ENCODE data around the gene DBF4.
"Not testable (repeated sequence)": the region's sequence is repeated elsewhere in the genome, so short reads cannot be mapped to it uniquely, and the experiment has no call there.

The DBF4 gene

DNA sequence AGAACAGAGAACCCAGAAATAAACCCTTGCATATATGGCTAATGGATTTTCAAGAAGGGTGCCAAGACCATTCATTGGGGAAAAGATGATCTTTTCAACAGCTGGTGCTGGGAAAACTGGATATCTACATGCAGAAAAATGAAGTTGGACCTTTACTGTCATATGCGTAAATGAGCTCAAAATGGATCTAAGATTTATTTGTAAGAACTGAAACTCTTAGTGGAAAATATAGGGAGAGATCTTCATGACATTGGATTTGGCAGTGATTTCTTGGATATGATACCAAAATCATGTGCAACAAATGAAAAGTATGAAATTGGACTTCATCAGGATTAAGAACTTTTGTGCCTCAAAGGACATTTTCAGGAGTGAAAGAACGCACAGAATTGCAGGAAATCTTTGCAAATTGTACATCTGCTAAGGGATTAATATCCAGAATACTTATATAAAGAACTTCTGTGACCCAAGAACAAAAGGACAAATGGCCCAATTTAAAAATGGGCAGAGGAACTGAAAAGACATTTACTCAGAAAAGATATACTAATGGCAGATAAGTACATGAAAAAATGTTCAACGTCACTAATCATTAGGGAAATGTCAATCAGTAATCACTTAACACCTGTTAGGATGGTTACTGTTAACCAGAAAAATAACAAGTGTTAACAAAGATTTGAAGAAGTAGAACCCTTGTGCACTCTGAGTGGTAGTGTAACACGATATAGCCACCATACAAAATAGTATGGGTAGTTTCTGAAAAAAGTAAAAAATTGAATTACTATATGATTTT, 6.1 kb downstream of the DBF4 start:
- DNase-seq: no peak

DNA sequence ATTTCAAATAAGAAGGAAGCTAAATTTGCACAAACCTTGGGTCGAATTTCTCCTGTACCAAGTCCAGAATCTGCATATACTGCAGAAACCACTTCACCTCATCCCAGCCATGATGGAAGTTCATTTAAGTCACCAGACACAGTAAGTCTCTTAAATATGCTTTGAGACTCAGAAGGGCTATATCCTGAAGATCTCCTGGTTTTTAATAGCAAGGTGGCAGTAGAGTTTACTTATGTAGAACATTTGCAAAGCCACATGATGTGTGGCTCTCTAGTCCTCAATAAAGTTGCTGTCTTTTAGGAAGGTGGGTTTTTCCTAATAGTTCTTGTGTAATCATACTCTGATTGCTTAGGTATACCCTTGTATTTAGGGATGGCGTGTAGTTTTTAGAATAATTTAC, 8.7 kb downstream of the DBF4 start:
- no peak for DNase-seq

DNA sequence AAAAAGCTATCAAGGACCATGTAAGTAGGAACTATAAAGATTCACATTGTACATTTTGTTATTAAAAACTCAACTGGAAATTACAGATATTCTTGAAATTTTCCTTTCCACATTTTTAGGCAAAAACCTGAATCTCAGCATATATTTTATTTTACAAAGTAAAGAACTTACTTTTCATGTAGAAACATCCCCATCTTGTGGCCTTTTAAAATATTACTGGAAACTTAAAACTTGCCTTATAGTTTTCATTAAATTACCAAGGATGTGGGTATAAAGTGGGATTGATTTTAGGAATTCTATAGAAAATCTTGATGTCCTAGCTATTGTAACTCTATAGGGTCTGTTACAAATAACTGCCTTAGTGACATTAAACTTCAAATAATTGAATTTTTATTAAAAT, 10.6 kb downstream of the DBF4 start:
- peak; percentile 6 to 32 for DNase-seq

DNA sequence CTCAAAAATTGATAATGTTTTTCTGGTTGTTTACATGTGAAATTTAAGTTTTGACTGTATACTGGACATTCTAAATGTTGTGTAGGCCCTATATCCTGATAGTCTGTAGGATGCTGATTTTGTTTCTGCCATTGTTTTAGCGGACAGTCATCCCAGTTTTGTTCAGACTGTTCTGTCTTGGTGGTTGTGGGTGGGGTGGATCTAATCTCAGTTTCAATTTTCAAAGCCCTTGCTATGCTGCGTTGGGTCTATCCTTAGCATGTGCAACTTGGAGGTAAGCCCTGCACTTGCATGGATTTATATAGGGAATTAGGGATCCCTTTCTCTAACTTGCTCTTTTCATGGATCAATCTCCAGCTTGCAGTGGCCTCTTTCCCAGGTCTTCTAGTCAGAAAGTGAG, 19.1 kb downstream of the DBF4 start:
- no peak for DNase-seq

DNA sequence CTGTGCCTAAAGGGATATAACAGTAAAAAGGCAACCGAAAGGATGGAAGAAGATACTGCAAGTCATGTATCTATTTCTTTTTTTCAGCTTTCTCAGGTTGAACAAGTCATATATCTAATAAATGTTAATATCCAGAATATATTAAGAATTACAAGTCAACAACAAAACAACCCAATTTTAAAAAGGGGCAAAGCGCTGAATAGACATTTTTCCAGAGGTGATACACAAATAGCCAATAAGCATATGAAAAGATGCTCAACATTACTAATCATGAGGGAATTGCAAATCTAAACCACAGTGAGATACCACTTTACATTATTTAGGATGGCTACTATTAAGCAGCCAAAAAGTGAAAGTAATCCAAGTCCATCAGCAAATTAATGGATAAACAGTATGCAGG, 23.0 kb downstream of the DBF4 start:
- no peak for DNase-seq

DNA sequence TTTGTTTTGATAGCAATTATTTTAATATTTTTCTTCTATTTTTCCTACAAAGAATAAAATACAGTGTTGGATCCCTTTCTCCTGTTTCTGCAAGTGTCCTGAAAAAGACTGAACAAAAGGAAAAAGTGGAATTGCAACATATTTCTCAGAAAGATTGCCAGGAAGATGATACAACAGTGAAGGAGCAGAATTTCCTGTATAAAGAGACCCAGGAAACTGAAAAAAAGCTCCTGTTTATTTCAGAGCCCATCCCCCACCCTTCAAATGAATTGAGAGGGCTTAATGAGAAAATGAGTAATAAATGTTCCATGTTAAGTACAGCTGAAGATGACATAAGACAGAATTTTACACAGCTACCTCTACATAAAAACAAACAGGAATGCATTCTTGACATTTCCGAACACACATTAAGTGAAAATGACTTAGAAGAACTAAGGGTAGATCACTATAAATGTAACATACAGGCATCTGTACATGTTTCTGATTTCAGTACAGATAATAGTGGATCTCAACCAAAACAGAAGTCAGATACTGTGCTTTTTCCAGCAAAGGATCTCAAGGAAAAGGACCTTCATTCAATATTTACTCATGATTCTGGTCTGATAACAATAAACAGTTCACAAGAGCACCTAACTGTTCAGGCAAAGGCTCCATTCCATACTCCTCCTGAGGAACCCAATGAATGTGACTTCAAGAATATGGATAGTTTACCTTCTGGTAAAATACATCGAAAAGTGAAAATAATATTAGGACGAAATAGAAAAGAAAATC, 31.0 kb downstream of the DBF4 start:
- DNase-seq: not testable (repeated sequence)

DNA sequence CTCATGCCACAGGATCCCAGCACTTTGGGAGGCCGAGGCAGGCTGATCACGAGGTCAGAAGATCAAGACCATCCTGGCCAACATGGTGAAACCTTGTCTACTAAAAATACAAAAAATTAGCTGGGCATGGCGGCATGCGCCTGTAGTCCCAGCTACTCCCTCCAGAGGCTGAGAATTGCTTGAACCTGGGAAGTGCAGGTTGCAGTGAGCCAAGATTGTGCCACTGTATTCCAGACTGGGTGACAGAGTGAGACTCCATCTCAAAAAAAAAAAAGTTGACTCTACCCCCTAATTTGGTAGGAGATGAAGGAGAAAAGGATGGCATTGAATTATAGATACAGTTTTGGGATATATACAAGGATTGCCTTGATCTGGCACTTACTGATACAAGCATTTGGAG, 32.5 kb downstream of the DBF4 start:
- not testable (repeated sequence) for DNase-seq

DNA sequence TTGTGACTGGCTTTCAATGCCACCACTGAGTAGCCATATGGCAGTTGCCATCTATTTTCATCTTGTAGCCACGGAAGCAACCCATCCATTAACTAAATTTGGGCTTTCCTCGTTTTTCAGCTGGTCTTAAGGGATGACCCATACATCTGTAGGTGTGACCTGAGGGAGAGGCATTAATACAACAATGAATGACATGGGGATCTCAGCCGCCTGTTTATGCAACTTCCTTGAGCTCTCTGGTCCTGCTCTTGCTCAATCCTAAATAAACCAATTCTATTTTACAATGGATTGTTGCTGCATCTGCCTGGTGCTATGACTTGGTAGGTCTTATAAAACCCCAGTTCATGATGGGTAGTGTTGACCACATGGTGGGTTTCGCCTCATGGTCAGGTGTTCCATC, 35.8 kb downstream of the DBF4 start:
- DNase-seq: no peak

DNA sequence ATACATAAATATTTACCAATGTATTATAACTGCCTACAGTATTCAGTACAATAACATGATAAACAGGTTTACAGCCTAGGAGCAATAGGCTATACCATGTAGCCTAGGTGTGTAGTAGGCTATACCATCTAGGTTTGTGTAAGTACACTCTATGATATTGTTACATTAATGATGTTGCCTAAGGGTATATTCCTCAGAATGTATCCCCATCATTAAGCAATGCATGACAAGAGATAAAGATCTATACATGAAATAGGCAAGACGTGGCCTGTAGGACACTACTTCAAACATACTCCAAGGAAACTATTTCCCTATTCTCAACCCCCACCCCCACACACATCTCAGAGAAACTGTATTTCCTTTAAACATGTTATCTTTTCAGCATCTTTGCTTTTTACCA, 42.4 kb downstream of the DBF4 start:
- peak; percentile 6 to 20 for DNase-seq

DNA sequence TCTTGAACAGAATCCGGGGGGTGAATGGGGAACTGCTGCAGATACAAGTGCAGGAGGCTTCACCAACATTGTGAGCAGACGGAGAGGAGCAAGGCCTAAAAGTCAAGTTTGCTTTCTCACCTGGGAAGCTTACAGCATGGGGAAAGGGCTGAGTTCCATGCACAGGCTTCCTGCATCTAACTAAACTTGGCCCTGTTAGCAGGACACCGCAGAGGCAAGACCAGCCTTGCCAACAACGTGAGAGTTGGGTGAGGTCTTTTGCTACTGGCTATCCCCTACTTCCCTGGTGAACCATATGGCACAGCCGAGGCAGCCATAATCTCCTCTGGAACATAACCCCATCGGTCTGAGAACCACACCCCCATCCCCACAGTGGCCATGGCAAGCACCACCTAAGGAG, 43.6 kb downstream of the DBF4 start:
- no peak for DNase-seq

DNA sequence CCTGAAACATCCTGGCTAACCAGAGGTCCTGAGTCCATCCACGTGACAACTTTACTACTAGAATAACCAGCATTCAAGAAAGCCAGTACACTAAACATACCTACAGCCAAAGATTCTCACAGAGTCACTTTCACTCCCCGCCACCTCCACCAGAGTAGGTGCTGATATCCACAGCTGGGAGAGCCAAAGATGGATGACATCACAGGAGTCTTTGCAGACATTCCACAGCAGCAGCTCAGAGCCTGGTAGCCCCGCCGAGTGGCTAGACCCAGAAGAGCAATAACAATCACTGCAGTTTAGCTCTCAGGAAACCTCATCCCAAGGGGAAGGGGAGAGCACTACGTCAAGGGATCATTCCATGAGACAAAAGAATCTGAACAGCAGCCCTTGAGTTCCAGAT, 44.3 kb downstream of the DBF4 start:
- DNase-seq: no peak

DNA sequence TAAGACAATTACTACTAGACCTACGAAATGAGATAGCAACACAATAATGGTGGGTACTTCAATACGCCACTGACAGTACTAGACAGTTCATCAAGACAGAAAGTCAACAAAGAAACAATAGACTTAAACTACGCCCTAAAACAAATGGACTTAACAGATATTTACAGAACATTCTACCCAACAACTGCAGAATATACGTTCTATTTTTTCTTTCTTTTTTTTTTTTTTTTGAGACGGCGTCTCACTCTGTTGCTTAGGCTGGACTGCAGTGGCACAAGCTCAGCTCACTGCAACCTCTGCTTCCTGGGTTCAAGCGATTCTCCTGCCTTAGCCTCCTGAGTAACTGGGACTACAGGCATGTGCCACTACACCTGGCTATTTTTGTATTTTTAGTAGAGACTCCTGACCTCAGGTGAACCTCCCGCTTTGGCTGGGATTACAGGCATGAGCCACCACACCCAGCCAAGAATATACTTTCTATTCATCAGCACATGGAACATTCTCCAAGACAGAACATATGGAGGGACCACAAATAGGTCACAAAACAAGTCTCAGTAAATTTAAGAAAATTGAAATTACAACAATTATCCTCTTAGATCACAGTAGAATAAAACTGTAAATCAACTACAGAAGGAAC, 46.6 kb downstream of the DBF4 start:
- DNase-seq: not testable (repeated sequence)

DNA sequence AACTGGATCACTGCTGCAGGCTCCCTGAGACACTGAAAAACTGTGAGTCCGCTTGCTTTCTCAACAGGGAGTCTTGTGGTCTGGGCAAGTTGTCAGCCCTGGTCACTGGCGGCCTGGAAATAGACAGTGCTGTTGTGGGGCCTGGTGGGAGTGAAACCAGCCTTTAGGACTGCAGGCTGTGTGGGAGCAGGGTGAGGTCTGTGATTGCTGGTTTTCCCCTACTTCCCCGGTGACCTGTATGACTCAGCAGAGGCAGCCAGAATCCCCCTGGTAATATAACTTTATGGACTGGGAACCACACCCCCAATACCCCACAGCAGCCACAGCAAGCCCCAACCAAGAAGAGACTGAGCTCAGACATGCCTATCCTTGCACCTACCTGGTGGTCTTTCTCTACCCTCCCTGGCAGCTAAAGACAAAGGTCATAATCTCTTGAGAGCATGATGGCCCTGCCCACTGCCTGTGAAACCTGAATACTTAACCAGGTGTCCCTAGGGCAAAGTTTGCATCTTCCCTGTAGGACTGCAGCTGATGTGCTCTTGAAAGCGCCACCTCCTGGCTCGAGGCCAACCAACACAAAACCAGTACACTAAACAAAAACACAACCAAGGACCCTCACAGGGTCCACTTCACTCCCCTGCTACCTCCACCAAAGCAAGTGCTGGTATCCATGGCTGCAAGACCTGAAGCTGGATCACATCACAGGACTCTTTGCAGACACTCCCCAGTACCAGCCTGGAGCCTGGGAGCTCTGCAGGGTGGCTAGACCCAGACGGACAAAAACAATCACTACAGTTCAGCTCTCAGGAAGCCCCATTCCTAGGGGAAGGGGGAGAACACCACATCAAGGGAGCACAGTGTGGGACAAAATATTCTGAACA, 50.5 kb downstream of the DBF4 start:
- peak in 1 of 2 experiments; percentile 72 for DNase-seq

DNA sequence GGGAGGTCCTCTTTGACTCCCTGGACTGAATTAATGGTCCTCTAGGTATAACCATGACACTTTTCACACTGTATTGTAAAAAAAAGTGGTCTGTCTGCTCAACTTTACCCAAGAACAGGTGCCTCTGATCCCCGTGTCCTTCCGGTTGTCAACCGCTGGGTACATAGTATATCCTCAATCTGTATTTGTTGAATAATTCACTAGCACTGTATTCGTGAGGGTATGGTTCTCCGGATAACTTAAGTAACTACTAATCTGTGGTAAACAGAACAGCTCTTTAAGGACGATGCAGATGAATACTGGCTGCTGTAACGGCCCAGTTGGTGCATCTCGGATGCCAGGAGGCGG, 57.3 kb downstream of the DBF4 start:
- no peak for DNase-seq

DNA sequence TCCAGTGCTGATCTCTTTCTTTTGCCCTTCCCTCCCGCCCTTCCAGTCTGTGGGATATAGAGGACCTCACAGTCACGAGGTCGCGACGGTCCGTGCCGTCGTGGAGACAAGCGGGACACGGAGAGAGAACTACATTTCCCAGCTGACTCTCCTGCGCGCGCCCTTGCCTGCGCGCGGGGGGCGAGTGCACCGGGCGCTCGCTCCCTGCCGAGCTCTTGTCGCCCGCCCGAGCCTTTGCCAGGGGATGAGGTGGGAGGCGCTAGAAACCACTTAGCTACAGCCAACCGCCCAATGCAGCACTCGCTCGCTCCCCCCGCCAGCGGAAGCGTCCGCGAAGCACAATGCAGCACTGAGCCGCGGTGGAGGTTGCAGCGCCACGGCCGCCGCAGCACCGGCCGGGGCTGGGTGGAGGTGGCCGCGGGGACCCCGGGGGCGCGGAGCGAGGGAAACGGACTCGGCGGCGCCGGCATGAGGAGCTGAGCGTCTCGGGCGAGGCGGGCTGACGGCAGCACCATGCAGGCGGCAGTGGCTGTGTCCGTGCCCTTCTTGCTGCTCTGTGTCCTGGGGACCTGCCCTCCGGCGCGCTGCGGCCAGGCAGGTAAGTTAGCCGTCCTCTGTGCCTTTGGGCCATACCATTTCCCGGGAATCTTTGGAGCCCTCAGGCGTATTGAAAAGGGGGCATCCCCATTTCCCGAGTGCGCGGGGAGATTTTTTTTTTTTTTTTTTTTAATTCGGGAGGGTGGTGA, 57.8 kb downstream of the DBF4 start, which contains the start of gene ADAM22:
ADAM22 (plus strand) TSS at position 299 of the 746 bp plus-strand sequence; CDS start at position 514, 215 bp downstream.
- peak; percentile 94 to 98 for DNase-seq

DNA sequence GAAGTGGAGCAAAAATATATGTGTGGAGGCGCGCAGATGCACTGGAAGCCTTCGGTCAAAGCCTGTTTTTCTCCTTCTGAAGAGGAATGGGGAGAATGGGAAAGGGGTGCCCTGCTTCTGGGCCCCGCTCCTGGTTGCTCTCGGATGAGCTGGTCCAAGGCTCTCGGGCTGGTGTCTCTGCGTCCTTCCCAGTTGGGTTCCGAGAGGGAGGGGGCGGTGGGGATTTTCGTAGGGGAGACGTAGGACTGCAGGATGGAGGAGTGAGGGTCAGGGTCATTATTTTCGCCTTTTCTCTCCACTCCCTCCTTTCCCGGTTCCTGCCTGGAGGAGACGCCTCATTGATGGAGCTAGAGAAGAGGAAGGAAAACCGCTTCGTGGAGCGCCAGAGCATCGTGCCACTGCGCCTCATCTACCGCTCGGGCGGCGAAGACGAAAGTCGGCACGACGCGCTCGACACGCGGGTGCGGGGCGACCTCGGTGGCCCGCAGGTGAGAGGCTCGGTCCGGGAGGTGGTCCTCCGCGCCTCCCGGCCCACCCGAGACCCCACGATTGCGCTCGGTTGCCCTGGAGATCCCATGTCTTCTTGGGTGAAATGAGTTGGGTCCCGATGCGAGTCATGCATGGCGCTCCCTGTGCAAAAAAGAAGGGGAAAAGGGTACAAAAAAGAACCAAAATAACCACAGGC, 58.5 kb downstream of the DBF4 start:
- DNase-seq: peak; percentile 77 to 87

DNA sequence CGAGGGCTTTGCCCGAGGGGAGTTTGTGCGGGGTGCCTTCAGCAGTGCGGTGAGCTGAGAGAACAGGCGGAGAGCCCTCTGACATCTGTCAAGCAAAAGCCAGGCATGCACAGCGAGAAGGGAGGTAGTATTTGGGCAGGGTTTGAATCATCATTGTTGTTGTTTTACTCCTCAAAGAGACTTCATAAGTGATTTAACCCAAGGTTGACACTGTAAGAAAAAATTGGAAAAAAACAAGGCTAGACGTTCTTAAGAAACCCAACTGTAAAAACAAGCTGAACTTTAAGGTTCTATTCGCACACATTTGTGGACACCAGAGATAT, 59.1 kb downstream of the DBF4 start:
- peak; percentile 41 to 43 for DNase-seq

DNA sequence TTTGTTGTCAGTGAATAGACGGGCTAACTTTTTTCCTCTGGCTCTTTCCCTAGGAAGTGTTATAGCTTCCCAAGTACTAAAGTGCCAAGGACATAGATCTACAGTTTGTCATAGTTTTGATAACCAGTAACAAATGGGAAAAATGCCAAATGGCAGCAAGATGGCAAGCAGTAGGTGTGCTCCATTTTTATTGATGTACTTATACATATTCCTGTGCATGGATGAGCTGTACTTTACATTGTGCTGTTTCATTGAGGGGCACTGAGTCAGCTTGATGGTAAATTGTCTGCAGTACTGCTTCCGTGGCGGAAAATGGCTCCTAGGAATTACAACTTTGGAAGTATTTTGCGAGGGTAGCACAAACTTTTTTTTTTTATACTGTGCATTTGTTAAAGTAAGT, 64.8 kb downstream of the DBF4 start:
- no peak for DNase-seq

DNA sequence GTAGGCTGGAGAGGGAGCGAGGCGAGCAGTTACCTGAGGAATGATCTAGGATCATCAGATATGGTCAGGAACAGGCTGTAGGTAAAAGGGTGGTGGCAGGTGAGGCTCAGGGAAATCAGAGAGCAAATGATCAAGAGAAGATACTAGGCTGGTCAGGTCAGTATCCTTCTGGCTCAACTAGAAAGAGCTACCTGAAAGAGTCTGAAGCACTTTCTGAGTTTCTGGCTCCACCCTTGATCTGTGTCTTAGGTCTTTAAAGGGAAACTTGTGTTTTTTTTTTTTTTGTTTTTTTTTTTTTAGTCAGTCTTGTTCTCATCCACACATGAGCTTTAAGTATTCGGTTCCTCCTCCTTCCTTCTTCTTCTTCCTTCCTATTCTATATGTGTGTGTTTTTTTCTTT, 68.3 kb downstream of the DBF4 start:
- no peak for DNase-seq

DNA sequence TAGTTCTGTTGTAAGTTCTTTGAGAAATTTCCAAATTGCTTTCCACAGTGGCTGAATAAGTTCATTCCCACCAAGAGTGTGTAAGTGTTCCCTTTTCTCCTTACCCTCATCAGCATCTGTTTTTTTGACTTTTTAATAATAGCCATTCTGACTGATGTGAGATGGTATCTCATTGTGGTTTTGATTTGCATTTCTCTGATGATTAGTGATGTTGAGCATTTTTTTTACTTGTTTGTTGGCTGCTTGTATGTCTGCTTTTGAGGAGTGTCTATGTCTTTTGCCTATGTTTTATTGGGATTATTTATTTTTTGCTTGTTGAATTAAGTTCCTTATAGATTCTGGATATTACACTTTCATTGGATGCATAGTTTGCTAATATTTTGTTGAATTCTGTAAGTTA, 69.6 kb downstream of the DBF4 start:
- not testable (repeated sequence) for DNase-seq

DNA sequence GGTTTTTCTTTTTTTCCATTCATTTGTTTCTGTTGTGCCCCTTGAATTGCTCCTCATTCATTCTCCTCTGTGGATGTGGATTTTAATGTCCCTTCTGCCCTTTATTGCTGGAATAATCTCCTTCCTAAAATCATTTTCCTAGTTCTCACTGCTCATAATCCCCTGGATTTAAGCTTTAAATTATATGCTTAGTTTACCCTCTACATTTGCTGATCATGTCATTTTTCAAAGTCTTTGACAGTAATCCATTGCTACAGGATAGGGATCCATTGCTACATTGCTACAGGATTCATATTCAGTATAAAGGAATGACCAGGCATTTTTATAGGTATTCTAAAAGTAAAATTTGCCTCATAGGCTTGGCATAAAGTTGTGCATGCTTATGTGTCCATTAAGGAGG, 72.1 kb downstream of the DBF4 start:
- DNase-seq: no peak
